ENCODE measurements around the gene AIRE.
"Not testable (repeated sequence)": the region's sequence is repeated elsewhere in the genome, so short reads cannot be mapped to it uniquely, and the experiment has no call there.

Gene AIRE

GRCh38 chr21:44338971-44339910 is 53.6 kb downstream of the AIRE start, which contains the start of gene CFAP410:
CFAP410 (minus strand) TSS chr21:44339390; CDS start chr21:44339194, 196 bp downstream.
- peak; percentile 92 for DNase-seq

DNA sequence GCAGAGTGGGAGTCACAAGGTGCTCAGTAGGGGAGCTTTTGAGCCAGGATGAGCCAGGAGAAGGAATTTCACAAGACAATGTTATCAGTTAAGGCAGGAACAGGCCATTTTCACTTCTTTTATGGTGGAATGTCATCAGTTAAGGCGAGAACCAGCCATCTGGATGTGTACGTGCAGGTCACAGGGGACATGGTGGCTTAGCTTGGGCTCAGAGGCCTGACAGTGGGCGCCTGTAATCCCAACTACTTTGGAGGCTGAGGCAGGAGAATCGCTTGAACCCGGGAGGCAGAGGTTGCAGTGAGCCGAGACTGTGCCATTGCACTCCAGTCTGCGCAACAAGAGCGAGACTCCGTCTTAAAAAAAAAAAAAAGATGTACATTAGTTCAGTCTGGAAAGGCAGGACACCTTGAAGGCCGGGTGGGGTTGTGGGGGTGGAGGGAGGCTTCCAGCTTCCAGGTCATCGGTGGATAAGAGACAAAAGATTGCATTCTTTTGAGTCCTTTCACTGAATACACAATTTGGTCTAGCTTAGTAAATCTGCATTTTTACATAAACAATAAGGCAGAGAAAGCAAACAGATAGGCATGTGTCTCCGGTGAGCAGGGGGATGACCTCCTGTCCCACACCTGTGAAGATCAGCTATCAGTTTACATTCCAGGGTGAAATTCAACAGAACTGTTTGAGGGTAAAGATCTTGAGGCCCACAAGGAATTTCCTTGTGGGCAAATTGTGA is 56.2 kb downstream of the AIRE start:
- DNase-seq, result not testable (repeated sequence)

- DNase-seq, result not testable (repeated sequence)
Measured at GRCh38 chr21:44342981-44343380, 57.3 kb downstream of the AIRE start.

GRCh38 chr21:44344541-44345183 is 59.0 kb downstream of the AIRE start:
- no peak for DNase-seq

DNA sequence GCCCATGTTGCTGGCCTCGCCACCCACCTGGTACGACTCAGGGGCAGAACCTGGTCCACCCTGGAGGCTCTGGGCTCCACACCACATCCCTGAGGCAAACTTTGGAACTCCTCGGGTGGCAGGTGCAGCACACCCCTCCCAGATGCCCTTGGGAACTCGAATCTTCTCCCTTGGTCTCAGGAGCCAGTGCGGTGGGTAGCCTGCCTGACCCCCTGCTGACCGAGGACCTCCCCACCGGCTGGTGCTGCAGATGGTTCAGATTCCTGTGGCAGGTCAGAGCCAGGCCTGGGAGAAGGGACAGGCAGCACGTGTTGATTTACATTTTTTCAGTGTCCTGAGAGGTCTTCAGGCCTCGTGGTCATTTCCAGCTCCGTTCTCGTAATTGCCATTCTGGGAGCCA is 59.8 kb downstream of the AIRE start:
- DNase-seq, result no peak

DNA sequence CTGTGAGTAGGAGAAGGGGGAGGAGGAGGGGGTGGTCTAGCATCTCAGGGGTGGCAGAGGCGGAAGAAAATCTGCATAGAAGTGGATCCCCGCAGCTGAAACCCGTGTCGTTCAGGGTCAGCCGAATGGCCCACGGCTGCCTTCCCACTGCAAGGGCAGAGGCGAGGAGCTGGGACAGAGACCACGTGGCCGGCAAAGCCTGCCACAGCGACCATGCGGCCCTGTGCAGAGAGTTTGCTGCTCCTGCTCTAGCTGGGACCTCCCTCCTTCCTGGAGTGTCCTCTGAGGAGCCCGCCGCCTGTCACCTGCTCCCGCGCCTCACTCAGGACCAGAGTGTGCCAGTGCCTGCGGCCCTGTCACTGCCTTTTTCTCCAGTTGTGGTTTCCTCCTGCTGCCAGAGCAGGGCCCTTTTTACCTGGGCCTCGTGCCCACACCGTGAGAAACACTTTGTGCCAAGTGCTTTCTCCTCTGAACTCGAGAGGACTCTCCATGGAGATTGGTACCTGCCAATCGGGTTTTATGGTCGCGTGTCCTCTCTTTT is 62.3 kb downstream of the AIRE start:
- no peak for DNase-seq
